Panc1 (cell line): Measurements from ENCODE around the gene EGR4. TPM values are rescaled to one million over a fixed set of nuclear protein-coding genes. Genes with fewer than 3 reads are reported as not detected.

Experiments used
- ATAC-seq: fragments of 200-7000 bp; cut with Tn5 transposase; 2 replicates; pipeline ENCODE4 v1.9.1; 2020; ENCODE audit warnings: mild to moderate bottlenecking, moderate library complexity
- BruUV-seq: library from RNA; stranded (reverse); fragments of 400-500 nt; replicated peaks from 2 replicates; lab custom pipeline; 2021; lab: Mats Ljungman, UMichigan
- CTCF ChIA-PET: fragments of 300-600 bp; sonication (Branson Sonifier 250); formaldehyde crosslinking; loops from one replicate; lab custom pipeline; 2022; ENCODE audit warnings: antibody characterized with exemption; lab: Charles Lee
- POLR2A ChIA-PET: fragments of 300-600 bp; sonication (Branson Sonifier 250); formaldehyde crosslinking; loops from one replicate; lab custom pipeline; 2022; ENCODE audit warnings: antibody characterized with exemption; lab: Charles Lee
- DNase-seq: peaks from one replicate; pipeline ENCODE4 v3.0.0-alpha.2; 2010; ENCODE audit warnings: low read depth, low spot score
- H3K27ac ChIP-seq: 2 replicates; pipeline ENCODE4 v1.5.1; 2011; ENCODE audit warnings: mild to moderate bottlenecking, low read length, inconsistent platforms
- H3K27me3 ChIP-seq: fragments of 200-500 bp; sonication (Bioruptor generic); 2 replicates; pipeline ENCODE4 v1.6.0; 2014; ENCODE audit warnings: low read length, inconsistent platforms; ENCODE audit not compliant: control insufficient read depth, insufficient read depth
- H3K36me3 ChIP-seq: fragments of 200-500 bp; sonication (Bioruptor generic); 2 replicates; pipeline ENCODE4 v1.5.1; 2014; ENCODE audit warnings: inconsistent platforms, mild to moderate bottlenecking, low read length, moderate library complexity; ENCODE audit not compliant: control insufficient read depth, insufficient read depth
- H3K4me1 ChIP-seq: 2 replicates; pipeline ENCODE4 v1.5.1; 2011; ENCODE audit warnings: inconsistent platforms, mild to moderate bottlenecking, low read length, moderate library complexity; ENCODE audit not compliant: control insufficient read depth, insufficient read depth
- H3K4me3 ChIP-seq, 2 experiments: 2 replicates each; pipeline ENCODE4 v1.5.1; 2011 to 2012; ENCODE audit warnings: low read depth in 2 of 2, low read length in 2 of 2, mild to moderate bottlenecking in 2 of 2, inconsistent platforms in 1 of 2, moderate library complexity in 1 of 2
- H3K9me3 ChIP-seq: fragments of 200-500 bp; sonication (Bioruptor generic); 2 replicates; pipeline ENCODE4 v1.5.1; 2014; ENCODE audit warnings: low read depth, mild to moderate bottlenecking, inconsistent platforms, low read length, moderate library complexity; ENCODE audit not compliant: control insufficient read depth, insufficient read depth
- POLR2AphosphoS5 ChIP-seq: IDR thresholded peaks from 2 replicates; pipeline ENCODE4 v1.6.1; 2012; ENCODE audit warnings: mild to moderate bottlenecking, low read depth, low read length, moderate library complexity
- SIN3A ChIP-seq: IDR thresholded peaks from 2 replicates; pipeline ENCODE4 v1.6.1; 2012; ENCODE audit warnings: low read depth, mild to moderate bottlenecking, low read length, moderate library complexity, borderline replicate concordance; ENCODE audit not compliant: insufficient read depth
- TCF7L2 ChIP-seq: IDR thresholded peaks from 2 replicates; pipeline ENCODE4 v1.6.1; 2011; ENCODE audit warnings: mild to moderate bottlenecking, low read depth, low read length, inconsistent platforms
- in situ Hi-C: cut with HindIII; loops from 2 replicates; pipeline ENCODE4 v1.10.0; 2016; ENCODE audit warnings: low sequenced_read_pairs, low pct_unique_long_range_greater_than_20kb
- intact Hi-C: fragments of 100-400 bp; cut with micrococcal nuclease; formaldehyde crosslinking; loops from one replicate; pipeline ENCODE4 v1.10.0; 2022; ENCODE audit not compliant: unreplicated experiment
- total RNA-seq: library from RNA; stranded (reverse); gene quantifications from one replicate; pipeline ENCODE4 v1.2.1, GENCODE V29; 2021; ENCODE audit not compliant: unreplicated experiment
- TF ChIP-seq, protein P1 (sequence below): fragments of 450-650 bp; IDR thresholded peaks from 2 replicates; pipeline ENCODE4 v1.5.1; 2017; ENCODE audit warnings: mild to moderate bottlenecking
- TF ChIP-seq, protein P2 (sequence below), 2 experiments: IDR thresholded peaks; 2 replicates each; pipeline ENCODE4 v1.6.1; 2011 to 2012; ENCODE audit warnings: low read depth in 2 of 2, control low read depth in 1 of 2, low read length in 1 of 2, mild to moderate bottlenecking in 1 of 2, moderate library complexity in 1 of 2; ENCODE audit not compliant: insufficient read depth in 1 of 2

Gene EGR4
- total RNA-seq, 1 experiment from 2014 or later = 0.08 TPM

DNA sequence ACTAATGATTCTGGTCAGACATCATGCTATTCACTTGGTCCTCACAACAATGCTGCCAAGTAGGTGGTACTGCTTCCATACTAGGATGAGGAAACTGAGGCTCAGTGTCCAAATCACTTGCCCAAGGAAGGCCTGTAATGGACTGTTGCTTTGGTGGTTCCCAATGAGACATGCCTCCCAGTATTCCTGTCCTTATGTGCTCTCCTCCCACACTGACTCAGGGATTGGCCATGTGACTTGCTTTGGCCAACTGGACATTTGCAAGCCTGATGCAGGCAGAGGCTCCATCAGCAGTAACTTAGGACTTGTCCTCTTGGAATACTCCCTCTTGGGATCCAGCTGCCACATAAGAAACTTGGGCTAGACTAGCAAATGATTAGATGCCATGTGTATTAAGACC, 12.1 kb downstream of the EGR4 start:
- no peaks in the 10 kb centered on the region for H3K9me3 ChIP-seq
- H3K36me3 ChIP-seq = no peaks in the 10 kb centered on the region; the same call in 1 of the 2 replicates
- H3K4me3 ChIP-seq = no peak overlapping the region
- POLR2A ChIA-PET = no interaction called here
- intact Hi-C loops (no loop called here), in situ Hi-C loops (no loop called here)
- TF ChIP-seq SIN3A (no peak), TCF7L2 (no peak), POLR2AphosphoS5 (no peak)
- TF ChIP-seq, protein P1, sequence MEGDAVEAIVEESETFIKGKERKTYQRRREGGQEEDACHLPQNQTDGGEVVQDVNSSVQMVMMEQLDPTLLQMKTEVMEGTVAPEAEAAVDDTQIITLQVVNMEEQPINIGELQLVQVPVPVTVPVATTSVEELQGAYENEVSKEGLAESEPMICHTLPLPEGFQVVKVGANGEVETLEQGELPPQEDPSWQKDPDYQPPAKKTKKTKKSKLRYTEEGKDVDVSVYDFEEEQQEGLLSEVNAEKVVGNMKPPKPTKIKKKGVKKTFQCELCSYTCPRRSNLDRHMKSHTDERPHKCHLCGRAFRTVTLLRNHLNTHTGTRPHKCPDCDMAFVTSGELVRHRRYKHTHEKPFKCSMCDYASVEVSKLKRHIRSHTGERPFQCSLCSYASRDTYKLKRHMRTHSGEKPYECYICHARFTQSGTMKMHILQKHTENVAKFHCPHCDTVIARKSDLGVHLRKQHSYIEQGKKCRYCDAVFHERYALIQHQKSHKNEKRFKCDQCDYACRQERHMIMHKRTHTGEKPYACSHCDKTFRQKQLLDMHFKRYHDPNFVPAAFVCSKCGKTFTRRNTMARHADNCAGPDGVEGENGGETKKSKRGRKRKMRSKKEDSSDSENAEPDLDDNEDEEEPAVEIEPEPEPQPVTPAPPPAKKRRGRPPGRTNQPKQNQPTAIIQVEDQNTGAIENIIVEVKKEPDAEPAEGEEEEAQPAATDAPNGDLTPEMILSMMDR = no peak
- TF ChIP-seq, protein P2, sequence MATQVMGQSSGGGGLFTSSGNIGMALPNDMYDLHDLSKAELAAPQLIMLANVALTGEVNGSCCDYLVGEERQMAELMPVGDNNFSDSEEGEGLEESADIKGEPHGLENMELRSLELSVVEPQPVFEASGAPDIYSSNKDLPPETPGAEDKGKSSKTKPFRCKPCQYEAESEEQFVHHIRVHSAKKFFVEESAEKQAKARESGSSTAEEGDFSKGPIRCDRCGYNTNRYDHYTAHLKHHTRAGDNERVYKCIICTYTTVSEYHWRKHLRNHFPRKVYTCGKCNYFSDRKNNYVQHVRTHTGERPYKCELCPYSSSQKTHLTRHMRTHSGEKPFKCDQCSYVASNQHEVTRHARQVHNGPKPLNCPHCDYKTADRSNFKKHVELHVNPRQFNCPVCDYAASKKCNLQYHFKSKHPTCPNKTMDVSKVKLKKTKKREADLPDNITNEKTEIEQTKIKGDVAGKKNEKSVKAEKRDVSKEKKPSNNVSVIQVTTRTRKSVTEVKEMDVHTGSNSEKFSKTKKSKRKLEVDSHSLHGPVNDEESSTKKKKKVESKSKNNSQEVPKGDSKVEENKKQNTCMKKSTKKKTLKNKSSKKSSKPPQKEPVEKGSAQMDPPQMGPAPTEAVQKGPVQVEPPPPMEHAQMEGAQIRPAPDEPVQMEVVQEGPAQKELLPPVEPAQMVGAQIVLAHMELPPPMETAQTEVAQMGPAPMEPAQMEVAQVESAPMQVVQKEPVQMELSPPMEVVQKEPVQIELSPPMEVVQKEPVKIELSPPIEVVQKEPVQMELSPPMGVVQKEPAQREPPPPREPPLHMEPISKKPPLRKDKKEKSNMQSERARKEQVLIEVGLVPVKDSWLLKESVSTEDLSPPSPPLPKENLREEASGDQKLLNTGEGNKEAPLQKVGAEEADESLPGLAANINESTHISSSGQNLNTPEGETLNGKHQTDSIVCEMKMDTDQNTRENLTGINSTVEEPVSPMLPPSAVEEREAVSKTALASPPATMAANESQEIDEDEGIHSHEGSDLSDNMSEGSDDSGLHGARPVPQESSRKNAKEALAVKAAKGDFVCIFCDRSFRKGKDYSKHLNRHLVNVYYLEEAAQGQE (IDR thresholded peaks at IDR 0.05; ENCODE audit: insufficient read depth in 1 of 2, low read depth in 2 of 2, low read length in 1 of 2) = no peak
- ATAC-seq (no peak), DNase-seq (no peak)
- no peak overlapping the region for H3K27ac ChIP-seq
- H3K27me3 ChIP-seq = no peaks in the 10 kb centered on the region
- CTCF ChIA-PET = no interaction called here
- H3K4me1 ChIP-seq = peaks cover 9% of the 10 kb centered on the region; the same call in 1 of the 2 replicates
- no TSS peak for BruUV-seq

DNA sequence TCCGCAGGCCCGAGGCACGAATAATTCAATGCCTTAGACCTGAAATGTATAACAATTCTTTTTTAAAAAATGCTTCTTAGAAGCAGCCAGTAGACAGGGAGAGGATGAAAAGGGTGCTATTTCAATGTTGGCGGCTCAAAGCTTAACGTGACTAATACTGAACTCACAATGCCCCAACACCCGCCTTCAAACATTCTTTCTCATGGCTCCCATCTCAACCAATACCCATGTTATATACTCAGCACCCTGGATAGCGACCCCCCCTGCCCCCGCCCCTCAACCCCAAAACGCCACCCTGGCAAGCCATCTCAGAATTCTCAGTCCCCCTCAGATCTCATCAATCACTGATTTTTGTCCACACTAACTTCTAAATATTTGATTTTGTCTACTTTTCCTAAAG, 13.5 kb downstream of the EGR4 start:
- no peak for DNase-seq
- CTCF ChIA-PET = interaction anchor here (0.5 kb wide), 1 partner anchor 25 kb away, joined by 3 read pairs; no protein-coding TSS in a partner anchor
- H3K9me3 ChIP-seq = no peaks in the 10 kb centered on the region
- no peak overlapping the region for H3K27ac ChIP-seq
- no peaks in the 10 kb centered on the region for H3K27me3 ChIP-seq
- in situ Hi-C loops = no loop called here
- POLR2A ChIA-PET = no interaction called here
- no peak for ATAC-seq
- BruUV-seq = no TSS peak
- no peak for TF ChIP-seq SIN3A
- TF ChIP-seq, protein P2 (IDR thresholded peaks at IDR 0.05; ENCODE audit: insufficient read depth in 1 of 2, low read depth in 2 of 2, low read length in 1 of 2) = peak in 1 of 2 experiments; percentile 65; a peak in 2 of 4 replicates
- H3K4me3 ChIP-seq = no peak overlapping the region
- H3K36me3 ChIP-seq = no peaks in the 10 kb centered on the region; the same call in 1 of the 2 replicates
- intact Hi-C loops = no loop called here
- peaks cover 6% of the 10 kb centered on the region; the same call in 1 of the 2 replicates for H3K4me1 ChIP-seq
